Smooth muscle cell (in vitro differentiated cells): Measurements from ENCODE around the gene DTNB. TPM values are rescaled to one million over a fixed set of nuclear protein-coding genes. Genes with fewer than 3 reads are reported as not detected.

ENCODE experiments used
- DNase-seq: peaks from one replicate; lab custom pipeline; 2025; ENCODE audit not compliant: unreplicated experiment; lab: John Stamatoyannopoulos, UW
- H2AFZ ChIP-seq: fragments of 200-600 bp; sonication (generic); 2 replicates; pipeline ENCODE4 v1.6.0; 2016; ENCODE audit warnings: antibody characterized with exemption, low read depth, mild to moderate bottlenecking
- H3F3A ChIP-seq: fragments of 200-600 bp; sonication (generic); 2 replicates; pipeline ENCODE4 v1.6.0; 2017; ENCODE audit warnings: antibody characterized with exemption, low read depth
- H3K27ac ChIP-seq: fragments of 200-600 bp; sonication (generic); 2 replicates; pipeline ENCODE4 v1.5.1; 2016; ENCODE audit warnings: low read depth, mild to moderate bottlenecking
- H3K27me3 ChIP-seq: fragments of 200-600 bp; sonication (generic); 2 replicates; pipeline ENCODE4 v1.6.1; 2016; ENCODE audit warnings: low read depth, mild to moderate bottlenecking
- H3K36me3 ChIP-seq: fragments of 200-600 bp; sonication (generic); 2 replicates; pipeline ENCODE4 v1.5.1; 2016; ENCODE audit warnings: low read depth
- H3K4me1 ChIP-seq: fragments of 200-600 bp; sonication (generic); 2 replicates; pipeline ENCODE4 v1.5.1; 2016; ENCODE audit warnings: low read depth
- H3K4me2 ChIP-seq: fragments of 200-600 bp; sonication (generic); 2 replicates; pipeline ENCODE4 v1.6.0; 2016; ENCODE audit warnings: mild to moderate bottlenecking
- H3K4me3 ChIP-seq: fragments of 200-600 bp; sonication (generic); 2 replicates; pipeline ENCODE4 v1.5.1; 2016; ENCODE audit warnings: mild to moderate bottlenecking
- H3K79me2 ChIP-seq: fragments of 200-600 bp; sonication (generic); 2 replicates; pipeline ENCODE4 v1.6.0; 2016; ENCODE audit warnings: low read depth, mild to moderate bottlenecking
- H3K9ac ChIP-seq: fragments of 200-600 bp; sonication (generic); 2 replicates; pipeline ENCODE4 v1.6.0; 2016; ENCODE audit warnings: low read depth
- H3K9me3 ChIP-seq: fragments of 200-600 bp; sonication (generic); replicated peaks from 2 replicates; pipeline ENCODE4 v1.5.1; 2016; ENCODE audit warnings: low read depth
- H4K20me1 ChIP-seq: fragments of 200-600 bp; sonication (generic); 2 replicates; pipeline ENCODE4 v1.6.0; 2016; ENCODE audit warnings: low read depth
- WGBS: methylation state at CpG from one replicate; pipeline ENCODE4 v1.1.7; 2016; ENCODE audit warnings: low lambda C conversion rate; 5-methylcytosine and 5-hydroxymethylcytosine counted together
- polyA plus RNA-seq: library from polyadenylated mRNA; unstranded; fragments of >200 nt; fragmentation: Nextera tagmentation; extraction: Ambion mirVana; gene quantifications from 2 replicates; pipeline ENCODE4 v1.2.1, GENCODE V29; 2016
- total RNA-seq: library from RNA; depleted of rRNA; stranded (reverse); fragments of >200 nt; gene quantifications from 2 replicates; pipeline ENCODE4 v1.2.3, GENCODE V29; 2014
- TF ChIP-seq, protein P1 (sequence below): fragments of 200-600 bp; sonication (generic); IDR thresholded peaks from 2 replicates; pipeline ENCODE4 v1.5.1; 2017; ENCODE audit warnings: borderline replicate concordance, mild to moderate bottlenecking, antibody characterized with exemption; ENCODE audit not compliant: insufficient read depth, poor library complexity, severe bottlenecking

The DTNB gene
- total and polyA plus RNA-seq, 2 experiments from 2014 or later, result 4.9 to 5.4 TPM

DNA sequence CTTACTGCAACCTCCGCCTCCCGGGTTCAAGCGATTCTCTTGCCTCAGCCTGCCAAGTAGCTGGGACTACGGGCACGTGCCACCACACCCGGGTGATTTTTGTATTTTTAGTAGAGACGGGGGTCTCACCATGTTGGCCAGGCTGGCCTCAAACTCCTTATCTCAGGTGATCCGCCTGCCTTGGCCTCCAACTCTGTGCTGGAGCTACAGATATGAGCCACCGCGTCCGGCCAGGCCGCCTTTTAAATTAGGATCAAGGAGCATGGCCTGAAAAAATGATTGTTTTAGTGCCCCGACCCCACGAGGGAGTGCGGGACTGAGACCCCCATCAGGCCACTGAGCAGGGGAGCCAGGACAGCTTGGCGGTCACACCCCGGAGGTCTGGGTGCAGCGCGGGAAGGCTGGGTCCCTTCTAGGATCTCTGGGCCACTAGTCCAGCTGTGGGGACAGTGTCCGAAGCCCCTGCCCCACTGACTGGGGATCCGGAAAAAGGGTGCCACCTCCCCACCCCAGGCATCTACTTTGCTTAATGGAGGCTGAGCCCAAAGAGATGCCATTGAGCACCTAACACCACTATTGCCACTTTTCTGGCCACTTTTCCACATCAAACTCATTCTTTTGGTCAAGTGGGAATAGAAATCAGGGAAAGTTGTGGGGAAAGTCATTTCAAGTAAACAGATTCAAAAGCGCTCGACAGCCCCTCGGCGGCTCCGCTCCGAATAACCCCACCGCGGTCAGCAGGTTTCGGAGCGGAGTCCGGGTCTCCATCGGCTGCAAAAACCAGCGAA is 311.9 kb downstream of the DTNB start:
- Histone ChIP-seq H3K36me3 (no peaks in the 10 kb centered on the region), H3F3A (no peaks in the 10 kb centered on the region), H3K4me1 (no peaks in the 10 kb centered on the region), H3K27me3 (no peaks in the 10 kb centered on the region), H4K20me1 (no peaks in the 10 kb centered on the region), H2AFZ (peak overlapping the region; percentile 80), H3K4me3 (peak overlapping the region; percentile 31), H3K79me2 (no peaks in the 10 kb centered on the region), H3K9me3 (no peaks in the 10 kb centered on the region), H3K27ac (no peak overlapping the region), H3K9ac (no peak overlapping the region), H3K4me2 (peak overlapping the region; percentile 80)
- DNase-seq, result no peak
- TF ChIP-seq, protein P1, sequence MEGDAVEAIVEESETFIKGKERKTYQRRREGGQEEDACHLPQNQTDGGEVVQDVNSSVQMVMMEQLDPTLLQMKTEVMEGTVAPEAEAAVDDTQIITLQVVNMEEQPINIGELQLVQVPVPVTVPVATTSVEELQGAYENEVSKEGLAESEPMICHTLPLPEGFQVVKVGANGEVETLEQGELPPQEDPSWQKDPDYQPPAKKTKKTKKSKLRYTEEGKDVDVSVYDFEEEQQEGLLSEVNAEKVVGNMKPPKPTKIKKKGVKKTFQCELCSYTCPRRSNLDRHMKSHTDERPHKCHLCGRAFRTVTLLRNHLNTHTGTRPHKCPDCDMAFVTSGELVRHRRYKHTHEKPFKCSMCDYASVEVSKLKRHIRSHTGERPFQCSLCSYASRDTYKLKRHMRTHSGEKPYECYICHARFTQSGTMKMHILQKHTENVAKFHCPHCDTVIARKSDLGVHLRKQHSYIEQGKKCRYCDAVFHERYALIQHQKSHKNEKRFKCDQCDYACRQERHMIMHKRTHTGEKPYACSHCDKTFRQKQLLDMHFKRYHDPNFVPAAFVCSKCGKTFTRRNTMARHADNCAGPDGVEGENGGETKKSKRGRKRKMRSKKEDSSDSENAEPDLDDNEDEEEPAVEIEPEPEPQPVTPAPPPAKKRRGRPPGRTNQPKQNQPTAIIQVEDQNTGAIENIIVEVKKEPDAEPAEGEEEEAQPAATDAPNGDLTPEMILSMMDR, result no peak
- 61% methylated on average over 34 of the region's 34 CpGs for WGBS

DNA sequence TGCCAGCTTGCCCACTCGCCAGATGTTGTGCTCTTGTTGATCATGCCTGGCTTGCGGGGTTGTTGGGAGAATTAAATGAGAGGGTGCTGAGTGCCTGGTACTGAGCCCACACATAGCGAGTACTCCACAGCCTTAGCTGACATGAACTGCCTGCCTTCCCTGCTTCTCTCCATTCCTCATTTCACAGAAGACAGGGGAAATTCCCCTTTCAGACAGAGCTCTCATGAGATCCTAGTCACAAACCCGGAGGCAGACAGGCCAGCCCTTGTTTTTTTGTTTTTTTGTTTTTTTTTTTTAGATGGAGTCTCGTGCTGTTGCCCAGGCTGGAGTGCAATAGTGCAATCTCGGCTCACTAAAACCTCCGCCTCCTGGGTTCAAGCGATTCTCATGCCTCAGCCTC is 314.5 kb downstream of the DTNB start:
- no peaks in the 10 kb centered on the region for H3K79me2 ChIP-seq
- no peak for DNase-seq
- no peak overlapping the region for H3K9ac ChIP-seq
- no peaks in the 10 kb centered on the region for H3K36me3 ChIP-seq
- H3K9me3 ChIP-seq, result no peaks in the 10 kb centered on the region
- H3K4me3 ChIP-seq, result no peak overlapping the region
- no peaks in the 10 kb centered on the region for H3K27me3 ChIP-seq
- 72% methylated on average over 8 of the region's 8 CpGs for WGBS
- TF ChIP-seq, protein P1, result no peak
- no peak overlapping the region for H3K27ac ChIP-seq
- no peaks in the 10 kb centered on the region for H3F3A ChIP-seq
- no peaks in the 10 kb centered on the region for H4K20me1 ChIP-seq
- no peaks in the 10 kb centered on the region for H3K4me1 ChIP-seq
- no peak overlapping the region for H3K4me2 ChIP-seq
- no peak overlapping the region for H2AFZ ChIP-seq

DNA sequence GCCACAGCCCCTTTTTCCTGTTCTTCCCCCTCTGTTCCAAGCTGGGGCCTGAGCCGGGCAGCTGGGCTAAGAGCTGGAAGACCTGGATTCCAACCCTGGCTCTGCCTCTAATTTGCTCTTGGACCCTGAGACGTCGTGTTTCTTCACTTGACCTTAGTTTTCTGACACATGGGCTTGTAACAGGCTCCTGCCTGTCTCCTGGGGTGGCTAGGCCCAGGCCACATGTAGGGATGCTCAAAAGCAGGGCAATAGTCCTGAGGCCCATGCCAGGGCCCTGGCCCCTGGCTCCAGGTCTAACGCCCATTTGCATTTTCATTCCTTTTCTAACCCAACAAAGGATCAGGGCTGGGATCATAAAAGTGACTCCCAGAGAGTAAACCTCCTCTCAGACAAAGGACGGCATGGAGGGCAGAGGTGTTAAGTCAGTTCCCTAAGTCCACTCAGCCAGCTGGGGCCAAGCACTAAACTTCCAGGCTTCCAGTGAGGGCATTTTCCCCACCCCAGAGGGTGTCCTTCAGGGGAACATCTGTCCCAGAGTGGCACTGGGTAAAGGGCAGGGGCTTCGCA is 315.0 kb downstream of the DTNB start:
- H4K20me1 ChIP-seq, result no peaks in the 10 kb centered on the region
- no peaks in the 10 kb centered on the region for H3K4me1 ChIP-seq
- no peak overlapping the region for H3K4me2 ChIP-seq
- H3K9me3 ChIP-seq, result no peaks in the 10 kb centered on the region
- no peaks in the 10 kb centered on the region for H3K79me2 ChIP-seq
- H3K36me3 ChIP-seq, result no peaks in the 10 kb centered on the region
- H3K4me3 ChIP-seq, result no peak overlapping the region
- H3K27me3 ChIP-seq, result no peaks in the 10 kb centered on the region
- TF ChIP-seq, protein P1, result no peak
- H3K9ac ChIP-seq, result no peak overlapping the region
- H3F3A ChIP-seq, result no peaks in the 10 kb centered on the region
- WGBS, result 91% methylated on average over 6 of the region's 6 CpGs
- no peak overlapping the region for H2AFZ ChIP-seq
- no peak overlapping the region for H3K27ac ChIP-seq
- DNase-seq, result no peak
